Heart left ventricle (tissue), 16 donors: ENCODE results near the gene NELFB. TPM values are rescaled to one million over a fixed set of nuclear protein-coding genes. Genes with fewer than 3 reads are reported as not detected.

ENCODE experiments used
- ATAC-seq, 4 donors: fragments of 200-7000 bp; cut with Tn5 transposase; one replicate each; pipeline ENCODE4 v1.9.1; 2020 to 2022; ENCODE audit warnings: moderate library complexity in 4 of 4, mild to moderate bottlenecking in 3 of 4, moderate number of reproducible peaks in 1 of 4
- DNase-seq, 5 donors: peaks; one replicate each; pipeline ENCODE4 v3.0.0-alpha.2; 2020
- H3K27ac ChIP-seq, 12 donors: fragments of 200-600 bp; sonication (generic) in 4 of 12; one replicate each; pipeline versions ENCODE4 v1.5.0 to v1.8.0; 2016 to 2022; ENCODE audit warnings: mild to moderate bottlenecking in 2 of 12
- H3K27me3 ChIP-seq, 9 donors: fragments of 200-600 bp; sonication (generic) in 2 of 9; one replicate each; pipeline versions ENCODE4 v1.5.1 to v1.8.0; 2016 to 2022; ENCODE audit warnings: mild to moderate bottlenecking in 3 of 9
- H3K36me3 ChIP-seq, 9 donors: fragments of 200-600 bp; sonication (generic) in 2 of 9; one replicate each; pipeline versions ENCODE4 v1.5.0 to v1.8.0; 2018 to 2022; ENCODE audit warnings: mild to moderate bottlenecking in 2 of 9
- H3K4me1 ChIP-seq, 12 donors: fragments of 200-600 bp; sonication (generic) in 4 of 12; one replicate each; pipeline versions ENCODE4 v1.5.0 to v1.8.0; 2016 to 2022; ENCODE audit warnings: mild to moderate bottlenecking in 3 of 12
- H3K4me3 ChIP-seq, 12 donors: fragments of 200-600 bp; sonication (generic) in 4 of 12; one replicate each; pipeline versions ENCODE4 v1.5.0 to v1.8.0; 2017 to 2022; ENCODE audit warnings: mild to moderate bottlenecking in 9 of 12, moderate library complexity in 4 of 12
- H3K9me3 ChIP-seq, 12 donors: fragments of 200-600 bp; sonication (generic) in 4 of 12; one replicate each; pipeline versions ENCODE4 v1.5.0 to v1.8.0; 2016 to 2022; ENCODE audit warnings: mild to moderate bottlenecking in 1 of 12
- POLR2A ChIP-seq, 2 donors: fragments of 450-650 bp; IDR thresholded peaks; one replicate each; pipeline ENCODE4 v1.6.1; 2017; ENCODE audit warnings: antibody characterized with exemption in 2 of 2, mild to moderate bottlenecking in 2 of 2, moderate library complexity in 2 of 2
- WGBS, 4 donors: extraction: QIAGEN DNeasy Blood & Tissue Kit in 2 of 4; methylation state at CpG; one replicate each; pipeline versions ENCODE4 v1.1.5 to v1.1.7; 2013 to 2018; 5-methylcytosine and 5-hydroxymethylcytosine counted together
- intact Hi-C, 10 donors: fragments of 100-400 bp; cut with DNase I; formaldehyde crosslinking; loops; one replicate each; pipeline versions ENCODE4 v1.11.1 to v1.14.2; 2022
- polyA plus RNA-seq, 2 donors: library from polyadenylated mRNA; stranded (reverse); fragments of 200-250 nt; gene quantifications; one replicate each; pipeline ENCODE4 v1.2.3, GENCODE V29; 2013
- total RNA-seq, 9 donors: library from RNA; depleted of rRNA in 2 of 9; stranded (reverse); fragments of >200 nt in 2 of 9; fragmentation: NEBNext Ultra II Directional in 3 of 9; extraction: Animal tissue kit (Norgen Biotek cat#: 25700) in 3 of 9; gene quantifications; one replicate each; pipeline versions ENCODE4 v1.1.0 to v1.2.4, GENCODE V29; 2016 to 2023
- TF ChIP-seq, protein P1 (sequence below), 12 donors: fragments of 200-600 bp; sonication (generic) in 4 of 12; IDR thresholded peaks; one replicate each; pipeline versions ENCODE4 v1.5.0 to v1.8.0; 2018 to 2022; ENCODE audit warnings: antibody characterized with exemption in 12 of 12, mild to moderate bottlenecking in 5 of 12
- donor health status: ischemic (EF 13 %, LVEDD 7.1; RV severe dilation, severe dysfunction).
- donor health status: healthy with polysubstance abuse.
- donor health status: DM: no; HTN: yes; CAD: no.
- donor health status: DM: no; HTN: no; CAD: no.
- donor health status: ischemic (EF 25% LVEDD 6.9; RV normal size, moderate dysfunction).
- donor health status: ischemic (EF 25% LVEDD 5.7; RV mildly dilated, moderate dysfunction).
- donor health status: healthy.
- donor health status: DM: yes; HTN: yes; CAD: no.
- donor health status: ischemic (EF 35%, LVEDD 5.7; RV mildly dilated, moderate dysfunction).
- donor health status: nonischemic (EF 11% LVEDD 7.7; RV severe dilation, severe dysfunction).
- donor health status: DM: yes; HTN: yes; CAD: no.
- donor health status: PGD.
- donor health status: ischemic (EF 29% LVEDD 5.4; RV normal size, mild dysfunction).
- donor health status: nonischemic (EF 23%, LVEDD 6.1; RV moderate dilation, normal function).

The NELFB gene
- total and polyA plus RNA-seq, 11 donors = 31.4 to 77.8 (median 38.1) TPM

DNA sequence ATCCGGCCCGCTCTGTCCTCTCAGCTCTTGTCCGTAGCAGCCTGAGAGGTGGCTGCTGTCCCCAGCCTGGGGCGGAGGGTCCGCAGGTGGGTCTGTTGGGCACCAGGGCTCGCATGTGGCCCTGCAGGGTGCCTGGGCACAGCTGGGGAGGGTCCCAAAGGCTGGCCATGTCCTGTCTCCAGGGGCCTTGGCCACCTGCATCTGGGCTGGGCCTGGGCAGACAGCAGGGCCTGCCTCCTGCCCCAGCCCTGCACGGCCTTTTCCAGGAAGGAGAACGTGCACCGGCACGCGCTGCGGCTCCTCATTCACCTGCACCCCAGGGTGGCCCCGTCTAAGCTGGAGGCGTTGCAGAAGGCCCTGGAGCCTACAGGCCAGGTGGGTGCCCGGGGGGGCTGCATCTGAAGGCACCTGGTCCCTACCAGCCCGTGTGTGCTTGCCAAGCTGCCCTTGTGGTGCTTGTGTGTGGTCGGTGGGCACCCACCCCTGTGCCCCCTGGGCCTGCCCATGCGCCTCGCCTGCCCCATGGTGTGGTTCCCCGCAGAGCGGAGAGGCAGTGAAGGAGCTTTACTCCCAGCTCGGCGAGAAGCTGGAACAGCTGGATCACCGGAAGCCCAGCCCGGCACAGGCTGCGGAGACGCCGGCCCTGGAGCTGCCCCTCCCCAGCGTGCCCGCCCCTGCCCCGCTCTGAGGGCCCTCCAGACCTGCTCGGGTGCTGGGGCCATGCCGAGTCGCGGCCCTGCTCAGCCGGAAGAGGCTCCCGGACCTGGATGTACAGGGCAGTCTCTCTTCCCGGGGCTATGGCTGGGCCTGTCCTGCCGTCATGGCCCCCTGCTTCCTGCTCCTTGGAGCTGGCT lies 17.3 kb downstream of the NELFB start:
- intact Hi-C loops = no loop called here
- Histone ChIP-seq H3K4me1 (peaks cover 9 to 88% (median 58%) of the 10 kb centered on the region in 12 donors), H3K4me3 (no peak overlapping the region), H3K9me3 (no peaks in the 10 kb centered on the region), H3K27ac (peak overlapping the region in 4 of 12 donors; percentile 34 to 73 (median 50)), H3K27me3 (no peaks in the 10 kb centered on the region), H3K36me3 (peaks cover 0 to 51% (median 23%) of the 10 kb centered on the region in 9 donors)
- ATAC-seq (no peak), DNase-seq (peak in 1 of 5 donors; percentile 6)
- TF ChIP-seq, protein P1, sequence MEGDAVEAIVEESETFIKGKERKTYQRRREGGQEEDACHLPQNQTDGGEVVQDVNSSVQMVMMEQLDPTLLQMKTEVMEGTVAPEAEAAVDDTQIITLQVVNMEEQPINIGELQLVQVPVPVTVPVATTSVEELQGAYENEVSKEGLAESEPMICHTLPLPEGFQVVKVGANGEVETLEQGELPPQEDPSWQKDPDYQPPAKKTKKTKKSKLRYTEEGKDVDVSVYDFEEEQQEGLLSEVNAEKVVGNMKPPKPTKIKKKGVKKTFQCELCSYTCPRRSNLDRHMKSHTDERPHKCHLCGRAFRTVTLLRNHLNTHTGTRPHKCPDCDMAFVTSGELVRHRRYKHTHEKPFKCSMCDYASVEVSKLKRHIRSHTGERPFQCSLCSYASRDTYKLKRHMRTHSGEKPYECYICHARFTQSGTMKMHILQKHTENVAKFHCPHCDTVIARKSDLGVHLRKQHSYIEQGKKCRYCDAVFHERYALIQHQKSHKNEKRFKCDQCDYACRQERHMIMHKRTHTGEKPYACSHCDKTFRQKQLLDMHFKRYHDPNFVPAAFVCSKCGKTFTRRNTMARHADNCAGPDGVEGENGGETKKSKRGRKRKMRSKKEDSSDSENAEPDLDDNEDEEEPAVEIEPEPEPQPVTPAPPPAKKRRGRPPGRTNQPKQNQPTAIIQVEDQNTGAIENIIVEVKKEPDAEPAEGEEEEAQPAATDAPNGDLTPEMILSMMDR (IDR thresholded peaks at IDR 0.05) = no peak
- no peak for TF ChIP-seq POLR2A (IDR thresholded peaks at IDR 0.05)
- WGBS, 4 donors = 91 to 94% (median 93%) methylated on average over 19 to 39 of the region's 39 CpGs

DNA sequence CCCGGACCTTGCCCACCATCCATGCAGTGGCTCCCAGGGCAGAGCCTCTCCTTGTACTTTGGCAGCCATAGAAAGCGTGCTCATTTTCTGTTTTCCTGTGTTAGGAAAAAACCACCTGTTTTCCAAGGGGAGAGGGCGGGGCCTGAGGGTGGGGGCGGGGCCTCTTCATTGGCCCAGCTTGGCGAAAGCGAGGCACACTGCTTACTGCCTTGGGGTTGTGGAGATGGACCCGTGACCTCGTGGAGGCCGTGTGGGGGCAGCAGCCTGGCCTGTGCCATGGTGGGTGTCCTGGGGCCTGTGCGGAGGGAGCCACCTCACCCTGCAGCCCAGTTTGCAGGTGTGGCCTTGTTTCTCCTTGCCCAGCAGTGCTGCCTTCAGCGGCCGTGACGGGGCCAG lies 18.0 kb downstream of the NELFB start:
- H3K9me3 ChIP-seq = no peaks in the 10 kb centered on the region
- H3K27me3 ChIP-seq = no peaks in the 10 kb centered on the region
- ATAC-seq = no peak
- no peak for TF ChIP-seq POLR2A (IDR thresholded peaks at IDR 0.05)
- TF ChIP-seq, protein P1 (IDR thresholded peaks at IDR 0.05) = no peak
- H3K4me3 ChIP-seq = no peak overlapping the region
- peaks cover 9 to 88% (median 59%) of the 10 kb centered on the region in 12 donors for H3K4me1 ChIP-seq
- intact Hi-C loops = no loop called here
- 82 to 92% (median 89%) methylated on average over 10 to 13 of the region's 13 CpGs for WGBS, 4 donors
- peaks cover 0 to 45% (median 21%) of the 10 kb centered on the region in 9 donors for H3K36me3 ChIP-seq
- DNase-seq = no peak
- no peak overlapping the region for H3K27ac ChIP-seq

GRCh38 chr9:137273611-137274320 lies 18.6 kb downstream of the NELFB start:
- WGBS, 4 donors = 61 to 75% (median 70%) methylated on average over 4 to 15 of the region's 15 CpGs
- no peak for TF ChIP-seq POLR2A (IDR thresholded peaks at IDR 0.05)
- TF ChIP-seq, protein P1 (IDR thresholded peaks at IDR 0.05) = no peak
- Histone ChIP-seq H3K27me3 (no peaks in the 10 kb centered on the region), H3K4me1 (peaks cover 9 to 87% (median 56%) of the 10 kb centered on the region in 12 donors), H3K36me3 (peaks cover 0 to 43% (median 21%) of the 10 kb centered on the region in 9 donors), H3K9me3 (no peaks in the 10 kb centered on the region), H3K27ac (peak overlapping the region in 1 of 12 donors; percentile 1), H3K4me3 (no peak overlapping the region)
- ATAC-seq (no peak), DNase-seq (peak in 2 of 5 donors; percentile 15 to 38)
- intact Hi-C loops = no loop called here

DNA sequence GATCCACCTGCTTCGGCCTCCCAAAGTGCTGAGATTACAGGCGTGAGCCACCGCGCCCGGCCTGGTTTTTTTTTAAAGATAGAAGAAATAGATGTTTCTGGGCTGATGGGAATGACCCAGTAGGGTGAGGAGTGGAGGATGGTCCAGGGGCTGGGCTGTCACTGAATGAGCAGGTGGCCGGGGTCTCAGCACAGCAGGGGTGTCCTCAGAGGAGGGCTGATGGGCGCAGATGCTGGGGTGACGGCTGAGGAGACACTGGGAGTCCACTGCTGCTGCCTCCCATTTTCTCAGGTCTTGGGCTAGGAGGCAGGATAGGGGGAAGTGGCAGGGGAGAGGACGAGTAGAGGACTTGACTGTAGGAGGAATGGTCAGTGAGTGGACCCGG lies 20.1 kb downstream of the NELFB start:
- peaks cover 0 to 46% (median 30%) of the 10 kb centered on the region in 9 donors for H3K36me3 ChIP-seq
- peak overlapping the region in 8 of 12 donors; percentile 94 to 100 (median 98) for H3K27ac ChIP-seq
- no peaks in the 10 kb centered on the region for H3K9me3 ChIP-seq
- DNase-seq (peak in 1 of 5 donors; percentile 5), ATAC-seq (no peak)
- intact Hi-C loops = no loop called here
- TF ChIP-seq, protein P1 (IDR thresholded peaks at IDR 0.05) = no peak
- TF ChIP-seq POLR2A (IDR thresholded peaks at IDR 0.05) = no peak
- 85 to 92% (median 88%) methylated on average over 10 of the region's 10 CpGs for WGBS, 4 donors
- no peak overlapping the region for H3K4me3 ChIP-seq
- H3K4me1 ChIP-seq = peaks cover 6 to 87% (median 50%) of the 10 kb centered on the region in 12 donors
- no peaks in the 10 kb centered on the region for H3K27me3 ChIP-seq
